HepG2 (cell line): ENCODE results near the gene CASP1. TPM values are rescaled to one million over a fixed set of nuclear protein-coding genes. Genes with fewer than 3 reads are reported as not detected.

Experiments used
- ATAC-seq: fragments of 200-7000 bp; cut with Tn5 transposase; 3 replicates; pipeline ENCODE4 v1.9.1; 2020; ENCODE audit warnings: mild to moderate bottlenecking, moderate library complexity
- BruUV-seq: library from RNA; stranded (reverse); fragments of 400-500 nt; replicated peaks from 2 replicates; lab custom pipeline; 2021; lab: Mats Ljungman, UMichigan
- CTCF ChIA-PET: fragments of 300-600 bp; formaldehyde crosslinking; extraction: SDS; loops from one replicate; lab custom pipeline; 2021; ENCODE audit warnings: low total read pairs, inconsistent platforms, low intra/inter-chr PET ratio; lab: Yijun Ruan, JAX
- POLR2A ChIA-PET: fragments of 350-600 bp; sonication (Branson Sonifier 250); formaldehyde crosslinking; loops from one replicate; lab custom pipeline; 2020; ENCODE audit warnings: antibody characterized with exemption, inconsistent platforms; lab: Yijun Ruan, JAX
- DNase-seq: peaks from one replicate; pipeline ENCODE4 v3.0.0-alpha.2; 2015; ENCODE audit warnings: low spot score
- FAIRE-seq: peaks from 3 replicates; lab custom pipeline; 2011; peaks lifted over from hg19 to GRCh38; lab: Jason Lieb, UNC
- H2AFZ ChIP-seq: one replicate; pipeline ENCODE4 v1.6.1; 2011; ENCODE audit warnings: low read length, inconsistent platforms
- H3K27ac ChIP-seq: fragments of 300-600 bp; 3 replicates; pipeline ENCODE4 v1.8.0; 2011; ENCODE audit warnings: mixed run types, mild to moderate bottlenecking, mixed read lengths, low read length, inconsistent platforms; ENCODE audit not compliant: insufficient read depth; ENCODE audit errors: extremely low read length
- H3K27me3 ChIP-seq, 2 experiments: fragments of 200-600 bp in 1 of 2; 2 replicates in 1 of 2; 3 replicates in 1 of 2; pipeline versions ENCODE4 v1.6.0 to v1.8.0; 2011; ENCODE audit warnings: low read length in 2 of 2, mild to moderate bottlenecking in 2 of 2, moderate library complexity in 2 of 2, inconsistent platforms in 1 of 2; ENCODE audit not compliant: insufficient read depth in 2 of 2, control insufficient read depth in 1 of 2
- H3K36me3 ChIP-seq, 2 experiments: fragments of 200-600 bp in 1 of 2; replicated peaks in 1 of 2; 2 replicates in 1 of 2; 3 replicates in 1 of 2; pipeline versions ENCODE4 v1.5.1 to v1.8.0; 2011; ENCODE audit warnings: low read length in 2 of 2, inconsistent platforms in 1 of 2; ENCODE audit not compliant: insufficient read depth in 2 of 2, control insufficient read depth in 1 of 2
- H3K4me1 ChIP-seq: 2 replicates; pipeline ENCODE4 v1.5.1; 2012; ENCODE audit warnings: low read length, inconsistent platforms; ENCODE audit not compliant: insufficient read depth
- H3K4me2 ChIP-seq: 2 replicates; pipeline ENCODE4 v1.6.0; 2011; ENCODE audit warnings: low read depth, low read length, inconsistent platforms
- H3K4me3 ChIP-seq, 3 experiments: fragments of 200-600 bp in 1 of 3; sonication (generic), shearing (Covaris generic) in 1 of 3; replicated peaks in 1 of 3; 2 replicates each; pipeline ENCODE4 v1.5.1; 2011 to 2016; ENCODE audit warnings: low read length in 3 of 3, inconsistent platforms in 2 of 3, low read depth in 2 of 3, mild to moderate bottlenecking in 2 of 3, control low read depth in 1 of 3, mixed read lengths in 1 of 3; ENCODE audit not compliant: insufficient read depth in 1 of 3
- H3K79me2 ChIP-seq: one replicate; pipeline ENCODE4 v1.6.1; 2011; ENCODE audit warnings: low read length, inconsistent platforms; ENCODE audit not compliant: insufficient read depth
- H3K9ac ChIP-seq: 2 replicates; pipeline ENCODE4 v1.6.0; 2011; ENCODE audit warnings: mild to moderate bottlenecking, low read depth, low read length, inconsistent platforms; ENCODE audit not compliant: insufficient read depth
- H3K9me3 ChIP-seq: 2 replicates; pipeline ENCODE4 v1.5.1; 2012; ENCODE audit warnings: mild to moderate bottlenecking, low read length
- H4K20me1 ChIP-seq: 2 replicates; pipeline ENCODE4 v1.6.0; 2011; ENCODE audit warnings: inconsistent platforms, mild to moderate bottlenecking, low read length, moderate library complexity; ENCODE audit not compliant: insufficient read depth
- POLR2AphosphoS5 ChIP-seq: IDR thresholded peaks from 2 replicates; pipeline ENCODE4 v1.6.1; 2012; ENCODE audit warnings: low read depth, low read length
- ZNF547 ChIP-seq: sonication (generic); formaldehyde crosslinking; IDR thresholded peaks from 2 replicates; pipeline ENCODE4 v1.5.1; 2020; ENCODE audit warnings: mild to moderate bottlenecking, missing genetic modification reagents
- ZNF552 ChIP-seq: sonication (generic); formaldehyde crosslinking; IDR thresholded peaks from 2 replicates; pipeline ENCODE4 v1.9.0; 2022; ENCODE audit warnings: missing genetic modification reagents, mild to moderate bottlenecking, borderline replicate concordance
- WGBS: methylation state at CpG from one replicate; pipeline ENCODE4 v1.1.6; 2017; ENCODE audit warnings: low lambda C conversion rate; 5-methylcytosine and 5-hydroxymethylcytosine counted together
- in situ Hi-C: cut with HindIII; loops from 2 replicates; pipeline ENCODE4 v1.10.0; 2017; ENCODE audit warnings: low pct_unique_long_range_greater_than_20kb; ENCODE audit not compliant: extremely low pct_ligation_motif_present
- intact Hi-C: fragments of 100-400 bp; cut with micrococcal nuclease; formaldehyde crosslinking; loops from one replicate; pipeline ENCODE4 v1.10.0; 2022; ENCODE audit not compliant: unreplicated experiment
- polyA plus RNA-seq, 8 experiments: library from polyadenylated mRNA; depleted of rRNA in 3 of 8; stranded (reverse) in 7 of 8; unstranded in 1 of 8; fragments of >200 nt; fragmentation: Illumina TruSeq in 4 of 8; extraction: Trizol in 4 of 8; gene quantifications; 2 replicates each; pipeline versions ENCODE4 v1.2.1 to v1.2.3, GENCODE V29; 2011 to 2016; ENCODE audit warnings: low read depth in 4 of 8, missing spikeins in 1 of 8, mixed read lengths in 1 of 8; ENCODE audit not compliant: insufficient read depth in 1 of 8
- total RNA-seq, 5 experiments: library from RNA; depleted of rRNA; stranded (reverse); fragments of >200 nt; fragmentation: Illumina TruSeq; extraction: Trizol; gene quantifications; 2 replicates each; pipeline ENCODE4 v1.2.3, GENCODE V29; 2016; ENCODE audit warnings: low read depth in 1 of 5

CASP1 gene
- total and polyA plus RNA-seq, 2 of the 13 experiments (the other 11 are each of a cell fraction or from before 2014, with no cell fraction given): 0.34 to 5.2 TPM

GRCh38 chr11:105024394-105024793 lies 10.6 kb downstream of the CASP1 start:
- Histone ChIP-seq H3K79me2 (no peaks in the 10 kb centered on the region), H3K9ac (no peak overlapping the region), H3K9me3 (no peaks in the 10 kb centered on the region), H3K4me2 (no peak overlapping the region), H3K27ac (no peak overlapping the region), H3K4me1 (no peaks in the 10 kb centered on the region), H3K27me3 (no peaks in the 10 kb centered on the region), H3K36me3 (no peaks in the 10 kb centered on the region), H4K20me1 (no peaks in the 10 kb centered on the region), H3K4me3 (no peak overlapping the region), H2AFZ (no peak overlapping the region)
- FAIRE-seq (no peak), DNase-seq (no peak), ATAC-seq (no peak)
- intact Hi-C loops: no loop called here
- no TSS peak for BruUV-seq
- no peak for TF ChIP-seq POLR2AphosphoS5
- ChIA-PET POLR2A (no interaction called here), CTCF (no interaction called here)
- WGBS: 57% methylated on average over 1 of the region's 1 CpG
- in situ Hi-C loops: no loop called here

- FAIRE-seq: no peak
- in situ Hi-C loops: no loop called here
- no peak for ATAC-seq
- H3K27me3 ChIP-seq: no peaks in the 10 kb centered on the region
- intact Hi-C loops: no loop called here
- no peaks in the 10 kb centered on the region for H4K20me1 ChIP-seq
- no TSS peak for BruUV-seq
- H3K27ac ChIP-seq: no peak within 1 kb of the TSS
- no peak within 1 kb of the TSS for H2AFZ ChIP-seq
- H3K9me3 ChIP-seq: no peaks in the 10 kb centered on the region
- ChIA-PET POLR2A (no interaction called here), CTCF (no interaction called here)
- no peaks in the 10 kb centered on the region for H3K79me2 ChIP-seq
- H3K36me3 ChIP-seq: no peaks in the 10 kb centered on the region
- no peak within 1 kb of the TSS for H3K4me2 ChIP-seq
- H3K4me3 ChIP-seq: no peak within 1 kb of the TSS
- no peaks in the 10 kb centered on the region for H3K4me1 ChIP-seq
- no peak for DNase-seq
- no peak within 1 kb of the TSS for H3K9ac ChIP-seq
- TF ChIP-seq ZNF552 (CRISPR knock-in tag): no peak
- TF ChIP-seq ZNF547 (CRISPR knock-in tag): no peak
These were observed 11.9 kb downstream of the CASP1 start, which contains the start of gene CASP5 for GRCh38 chr11:105023003-105023402. Gene CASP5, minus strand, starts transcription at chr11:105023168. Its CDS starts 32 bp downstream, at chr11:105023136.
